ENCODE data around the gene PLOD1. TPM values are rescaled to one million over a fixed set of nuclear protein-coding genes. Genes with fewer than 3 reads are reported as not detected.

PLOD1 gene
- total RNA-seq, 1 donor from 2014 or later: 104 TPM

DNA sequence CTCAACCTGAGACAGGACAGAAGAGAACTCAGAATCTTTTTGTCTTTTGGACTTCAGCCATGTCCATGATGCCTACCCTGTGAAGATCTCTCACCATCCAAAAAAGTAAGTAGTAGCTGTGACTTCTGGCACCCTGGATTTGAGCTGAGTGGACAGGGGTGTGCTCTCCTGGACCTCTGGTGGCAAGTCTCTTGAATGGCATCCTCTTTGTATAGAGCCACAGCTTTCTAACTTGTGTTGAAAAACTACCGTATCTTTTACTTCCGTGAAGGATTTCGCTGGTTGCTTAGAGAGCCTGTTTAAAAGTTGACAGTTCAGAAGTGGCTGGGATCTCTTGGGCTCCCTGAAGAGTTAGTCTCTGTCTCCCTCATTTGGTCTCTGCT lies 47.5 kb downstream of the PLOD1 start:
- TF ChIP-seq, protein P1, sequence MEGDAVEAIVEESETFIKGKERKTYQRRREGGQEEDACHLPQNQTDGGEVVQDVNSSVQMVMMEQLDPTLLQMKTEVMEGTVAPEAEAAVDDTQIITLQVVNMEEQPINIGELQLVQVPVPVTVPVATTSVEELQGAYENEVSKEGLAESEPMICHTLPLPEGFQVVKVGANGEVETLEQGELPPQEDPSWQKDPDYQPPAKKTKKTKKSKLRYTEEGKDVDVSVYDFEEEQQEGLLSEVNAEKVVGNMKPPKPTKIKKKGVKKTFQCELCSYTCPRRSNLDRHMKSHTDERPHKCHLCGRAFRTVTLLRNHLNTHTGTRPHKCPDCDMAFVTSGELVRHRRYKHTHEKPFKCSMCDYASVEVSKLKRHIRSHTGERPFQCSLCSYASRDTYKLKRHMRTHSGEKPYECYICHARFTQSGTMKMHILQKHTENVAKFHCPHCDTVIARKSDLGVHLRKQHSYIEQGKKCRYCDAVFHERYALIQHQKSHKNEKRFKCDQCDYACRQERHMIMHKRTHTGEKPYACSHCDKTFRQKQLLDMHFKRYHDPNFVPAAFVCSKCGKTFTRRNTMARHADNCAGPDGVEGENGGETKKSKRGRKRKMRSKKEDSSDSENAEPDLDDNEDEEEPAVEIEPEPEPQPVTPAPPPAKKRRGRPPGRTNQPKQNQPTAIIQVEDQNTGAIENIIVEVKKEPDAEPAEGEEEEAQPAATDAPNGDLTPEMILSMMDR (IDR thresholded peaks at IDR 0.05; ENCODE audit: insufficient read depth, low read length, poor library complexity, severe bottlenecking): no peak
- no peak for DNase-seq (ENCODE audit: low read depth)
- H3K4me3 ChIP-seq (ENCODE audit: low read depth, low read length): no peak overlapping the region
- no peaks in the 10 kb centered on the region for H3K27me3 ChIP-seq (ENCODE audit: control insufficient read depth, insufficient read depth, low read length)
- H3K36me3 ChIP-seq (ENCODE audit: control insufficient read depth, insufficient read depth, low read length): peaks cover 1% of the 10 kb centered on the region

DNA sequence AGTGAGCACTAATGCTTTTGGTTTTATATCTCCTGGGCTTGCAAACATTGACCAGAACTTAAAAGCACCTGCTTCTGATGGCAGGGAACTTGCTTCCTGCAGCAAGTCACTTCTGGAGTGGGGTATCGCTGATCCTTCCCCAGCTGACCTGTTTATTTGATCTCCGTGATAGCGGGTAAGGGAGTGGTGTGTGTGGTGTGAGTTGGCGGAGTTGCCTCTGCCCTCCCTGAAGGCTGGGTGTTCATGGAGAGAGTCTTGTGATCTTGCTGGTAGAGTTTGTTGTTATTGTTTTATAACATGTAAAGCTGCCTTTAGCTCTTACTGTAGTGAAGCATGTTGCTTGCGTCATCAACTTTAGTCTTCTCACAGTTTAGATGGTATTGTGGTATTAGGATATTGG lies 49.6 kb downstream of the PLOD1 start:
- TF ChIP-seq, protein P1 (IDR thresholded peaks at IDR 0.05; ENCODE audit: insufficient read depth, low read length, poor library complexity, severe bottlenecking): no peak
- no peak overlapping the region for H3K4me3 ChIP-seq (ENCODE audit: low read depth, low read length)
- DNase-seq (ENCODE audit: low read depth): no peak
- H3K27me3 ChIP-seq (ENCODE audit: control insufficient read depth, insufficient read depth, low read length): no peaks in the 10 kb centered on the region
- peaks cover 1% of the 10 kb centered on the region for H3K36me3 ChIP-seq (ENCODE audit: control insufficient read depth, insufficient read depth, low read length)

DNA sequence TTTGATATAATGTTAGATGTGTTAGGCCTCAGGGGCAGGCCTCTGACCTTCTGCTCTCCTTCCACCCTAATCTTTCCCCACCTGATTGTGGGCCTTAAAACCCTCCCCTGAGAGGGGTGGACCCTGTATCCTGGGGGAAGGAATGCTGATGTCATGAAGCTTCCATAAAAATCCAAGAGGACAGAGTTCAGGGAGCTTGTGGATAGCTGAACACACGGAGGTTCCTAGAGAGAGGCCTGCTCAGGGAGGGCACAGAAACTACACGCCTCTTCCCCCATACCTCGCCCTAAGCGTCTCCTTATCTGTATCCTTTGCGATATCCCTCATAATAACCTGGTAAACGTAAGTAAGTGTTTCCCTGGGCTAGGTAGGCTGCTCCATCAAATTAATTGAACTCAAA lies 50.1 kb downstream of the PLOD1 start:
- TF ChIP-seq, protein P1 (IDR thresholded peaks at IDR 0.05; ENCODE audit: insufficient read depth, low read length, poor library complexity, severe bottlenecking): no peak
- no peak for DNase-seq (ENCODE audit: low read depth)
- Histone ChIP-seq H3K4me3 (ENCODE audit: low read depth, low read length) (no peak overlapping the region), H3K36me3 (ENCODE audit: control insufficient read depth, insufficient read depth, low read length) (peaks cover 1% of the 10 kb centered on the region), H3K27me3 (ENCODE audit: control insufficient read depth, insufficient read depth, low read length) (no peaks in the 10 kb centered on the region)

DNA sequence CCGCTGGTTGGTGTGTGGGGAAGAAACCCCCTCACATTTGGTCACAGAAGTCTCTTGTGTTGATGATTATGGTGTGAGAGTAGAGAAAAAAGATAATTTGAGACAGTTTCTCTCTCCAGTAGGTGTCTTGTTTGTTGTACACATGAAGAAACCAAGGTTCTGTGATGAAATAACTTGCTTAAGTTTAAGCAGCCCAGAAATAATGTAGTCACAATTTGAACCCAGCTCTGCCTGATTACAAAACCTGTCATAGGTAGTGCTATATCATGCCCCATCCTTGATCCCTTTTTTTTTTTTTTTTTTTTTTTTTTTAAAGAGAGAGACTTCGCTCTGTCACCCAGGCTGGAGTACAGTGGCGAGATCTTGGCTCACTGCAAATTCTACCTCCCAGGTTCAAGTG lies 50.7 kb downstream of the PLOD1 start:
- Histone ChIP-seq H3K27me3 (ENCODE audit: control insufficient read depth, insufficient read depth, low read length) (no peaks in the 10 kb centered on the region), H3K36me3 (ENCODE audit: control insufficient read depth, insufficient read depth, low read length) (peaks cover 1% of the 10 kb centered on the region), H3K4me3 (ENCODE audit: low read depth, low read length) (no peak overlapping the region)
- TF ChIP-seq, protein P1 (IDR thresholded peaks at IDR 0.05; ENCODE audit: insufficient read depth, low read length, poor library complexity, severe bottlenecking): no peak
- no peak for DNase-seq (ENCODE audit: low read depth)

DNA sequence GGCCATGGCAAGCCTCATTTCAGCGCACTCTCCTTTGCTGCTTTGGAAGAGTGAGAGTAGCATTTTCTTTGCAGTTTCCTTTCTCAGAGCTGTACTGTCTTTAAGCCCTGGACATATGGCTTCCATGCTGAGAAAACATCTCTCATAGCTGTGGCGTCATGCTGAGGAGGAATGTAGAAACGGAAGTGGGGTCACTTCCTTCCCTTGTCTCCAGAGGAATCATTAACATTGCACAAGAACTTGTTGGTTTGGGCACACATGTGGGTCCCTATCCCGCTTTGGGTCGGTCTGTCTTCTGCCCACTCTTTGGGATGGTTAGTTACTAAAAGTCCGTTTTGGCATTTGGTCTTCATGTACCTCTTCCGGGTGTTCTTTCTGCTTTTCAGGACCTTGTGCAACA lies 51.3 kb downstream of the PLOD1 start:
- Histone ChIP-seq H3K27me3 (ENCODE audit: control insufficient read depth, insufficient read depth, low read length) (no peaks in the 10 kb centered on the region), H3K4me3 (ENCODE audit: low read depth, low read length) (no peak overlapping the region), H3K36me3 (ENCODE audit: control insufficient read depth, insufficient read depth, low read length) (peaks cover 1% of the 10 kb centered on the region)
- DNase-seq (ENCODE audit: low read depth): no peak
- TF ChIP-seq, protein P1 (IDR thresholded peaks at IDR 0.05; ENCODE audit: insufficient read depth, low read length, poor library complexity, severe bottlenecking): no peak

DNA sequence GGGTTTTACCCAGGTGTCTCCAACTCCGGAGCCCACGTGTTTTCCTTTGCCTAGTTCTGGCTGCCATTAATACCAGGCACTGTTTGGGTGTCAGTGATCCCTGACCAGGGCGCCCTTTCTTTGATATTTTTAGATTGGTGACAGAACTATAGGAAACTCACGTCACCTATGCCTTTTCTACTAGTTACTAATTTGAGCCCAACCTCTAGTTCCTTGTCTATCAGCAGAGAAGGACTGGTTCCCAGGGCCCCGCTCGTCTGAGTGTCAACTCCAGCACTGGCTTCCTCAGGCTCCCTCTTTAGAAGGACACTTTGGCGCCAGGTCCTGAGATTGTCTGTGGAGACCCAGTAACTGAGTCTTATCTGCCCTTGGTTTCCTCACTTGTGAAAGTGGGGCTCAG lies 55.2 kb downstream of the PLOD1 start:
- Histone ChIP-seq H3K27me3 (ENCODE audit: control insufficient read depth, insufficient read depth, low read length) (no peaks in the 10 kb centered on the region), H3K4me3 (ENCODE audit: low read depth, low read length) (no peak overlapping the region), H3K36me3 (ENCODE audit: control insufficient read depth, insufficient read depth, low read length) (no peaks in the 10 kb centered on the region)
- DNase-seq (ENCODE audit: low read depth): no peak
- TF ChIP-seq, protein P1 (IDR thresholded peaks at IDR 0.05; ENCODE audit: insufficient read depth, low read length, poor library complexity, severe bottlenecking): no peak
